ENCODE measurements around the gene MRGPRF.

GRCh38 chr11:69050592-69051380 lies 37.7 kb upstream of the MRGPRF start:
- TF ChIP-seq EZH2 (IDR thresholded peaks at IDR 0.05; ENCODE audit: insufficient read depth, poor library complexity, severe bottlenecking) (no peak), EZH2phosphoT487 (IDR thresholded peaks at IDR 0.05; ENCODE audit: insufficient read depth, low read depth) (no peak)

Measured in GM23248 (cell line).